GM12878 (cell line): ENCODE measurements around the gene DACH1. TPM values are rescaled to one million over a fixed set of nuclear protein-coding genes. Genes with fewer than 3 reads are reported as not detected.

Source experiments
- ATAC-seq: fragments of 200-7000 bp; cut with Tn5 transposase; 3 replicates; pipeline ENCODE4 v1.9.1; 2020; ENCODE audit warnings: mild to moderate bottlenecking, moderate library complexity
- BruUV-seq: library from RNA; stranded (reverse); fragments of 400-500 nt; replicated peaks from 2 replicates; lab custom pipeline; 2021; lab: Mats Ljungman, UMichigan
- CTCF ChIA-PET: fragments of 300-600 bp; sonication (Branson Sonifier 250); formaldehyde crosslinking; extraction: SDS; loops from one replicate; lab custom pipeline; 2021; ENCODE audit warnings: inconsistent platforms; lab: Yijun Ruan, JAX
- POLR2A ChIA-PET: fragments of 350-600 bp; formaldehyde crosslinking; extraction: SDS; loops from one replicate; lab custom pipeline; 2021; ENCODE audit warnings: inconsistent platforms; lab: Charles Lee
- RAD21 ChIA-PET: fragments of 300-600 bp; sonication (Branson Sonifier 250); formaldehyde crosslinking; loops from one replicate; lab custom pipeline; 2023; ENCODE audit warnings: antibody characterized with exemption; ENCODE audit not compliant: unreplicated experiment; lab: Charles Lee
- SMC1A ChIA-PET: fragments of 300-600 bp; sonication (Branson Sonifier 250); formaldehyde crosslinking; loops from one replicate; lab custom pipeline; 2023; ENCODE audit not compliant: unreplicated experiment, uncharacterized antibody; lab: Charles Lee
- DNase-seq: peaks from one replicate; pipeline ENCODE4 v3.0.0-alpha.2; 2011; ENCODE audit warnings: low read depth, low spot score
- FAIRE-seq: peaks from 3 replicates; lab custom pipeline; 2011; peaks lifted over from hg19 to GRCh38; lab: Jason Lieb, UNC
- H2AFZ ChIP-seq: 2 replicates; pipeline ENCODE4 v1.6.0; 2011; ENCODE audit warnings: low read depth, low read length, control low read depth; ENCODE audit not compliant: control insufficient read depth
- H3K27ac ChIP-seq: 2 replicates; pipeline ENCODE4 v1.5.1; 2011; ENCODE audit warnings: control low read depth; ENCODE audit not compliant: control insufficient read depth, insufficient read depth
- H3K27me3 ChIP-seq, 2 experiments: replicated peaks in 1 of 2; 2 replicates each; pipeline versions ENCODE4 v1.6.0 to v1.6.1; 2011; ENCODE audit warnings: low read length in 1 of 2; ENCODE audit not compliant: control insufficient read depth in 2 of 2, insufficient read depth in 2 of 2
- H3K36me3 ChIP-seq, 2 experiments: 2 replicates each; pipeline ENCODE4 v1.5.1; 2011; ENCODE audit warnings: low read length in 1 of 2; ENCODE audit not compliant: control insufficient read depth in 2 of 2, insufficient read depth in 2 of 2
- H3K4me1 ChIP-seq: 2 replicates; pipeline ENCODE4 v1.6.1; 2011; ENCODE audit warnings: mild to moderate bottlenecking, low read length, moderate library complexity, mixed read lengths; ENCODE audit not compliant: control insufficient read depth, insufficient read depth
- H3K4me2 ChIP-seq: 2 replicates; pipeline ENCODE4 v1.6.0; 2011; ENCODE audit warnings: control low read depth; ENCODE audit not compliant: control insufficient read depth, insufficient read depth
- H3K4me3 ChIP-seq: fragments of 200-600 bp; sonication (generic); 2 replicates; pipeline ENCODE4 v1.5.1; 2016
- H3K79me2 ChIP-seq: 2 replicates; pipeline ENCODE4 v1.6.0; 2011; ENCODE audit warnings: low read length; ENCODE audit not compliant: control insufficient read depth, insufficient read depth
- H3K9ac ChIP-seq: 2 replicates; pipeline ENCODE4 v1.8.0; 2011; ENCODE audit warnings: low read length, control low read depth, mixed read lengths; ENCODE audit not compliant: control insufficient read depth, insufficient read depth
- H3K9me3 ChIP-seq: replicated peaks from 3 replicates; pipeline ENCODE4 v1.5.1; 2011; ENCODE audit warnings: mild to moderate bottlenecking, low read length; ENCODE audit not compliant: control insufficient read depth, insufficient read depth
- H4K20me1 ChIP-seq: 2 replicates; pipeline ENCODE4 v1.6.0; 2011; ENCODE audit not compliant: control insufficient read depth, insufficient read depth
- ATF3 ChIP-seq: IDR thresholded peaks from 2 replicates; pipeline ENCODE4 v1.6.1; 2011; ENCODE audit warnings: low read depth, mild to moderate bottlenecking, low read length, moderate library complexity, borderline replicate concordance; ENCODE audit errors: extremely low read depth
- BCL11A ChIP-seq: IDR thresholded peaks from 2 replicates; pipeline ENCODE4 v1.6.1; 2011; ENCODE audit warnings: low read depth, low read length
- CBFB ChIP-seq: IDR thresholded peaks from 2 replicates; pipeline ENCODE4 v1.6.1; 2016; ENCODE audit warnings: antibody characterized with exemption, low read depth
- CEBPB ChIP-seq, 2 experiments: fragments of 150-350 bp in 1 of 2; IDR thresholded peaks; 2 replicates each; pipeline ENCODE4 v1.6.1; 2012 to 2014; ENCODE audit warnings: low read depth in 2 of 2, low read length in 2 of 2, borderline replicate concordance in 1 of 2, inconsistent platforms in 1 of 2
- CEBPZ ChIP-seq: fragments of 150-350 bp; IDR thresholded peaks from 2 replicates; pipeline ENCODE4 v1.6.1; 2016; ENCODE audit warnings: low read depth, low read length
- HDAC6 ChIP-seq: fragments of 200-600 bp; sonication (generic); IDR thresholded peaks from one replicate; pipeline ENCODE4 v1.8.0; 2017; ENCODE audit warnings: antibody characterized with exemption; ENCODE audit not compliant: unreplicated experiment
- IRF4 ChIP-seq: IDR thresholded peaks from 2 replicates; pipeline ENCODE4 v1.6.1; 2011; ENCODE audit warnings: low read depth, low read length
- LARP7 ChIP-seq: fragments of 450-650 bp; IDR thresholded peaks from 2 replicates; pipeline ENCODE4 v1.6.1; 2017; ENCODE audit warnings: mild to moderate bottlenecking
- MYB ChIP-seq: fragments of 150-350 bp; IDR thresholded peaks from 2 replicates; pipeline ENCODE4 v1.6.1; 2014; ENCODE audit warnings: mild to moderate bottlenecking, low read depth, low read length, borderline replicate concordance
- NRF1 ChIP-seq: conservative IDR thresholded peaks from 2 replicates; pipeline ENCODE4 v1.6.1; 2011; ENCODE audit warnings: mild to moderate bottlenecking, low read depth, low read length, improper control_type of control experiment
- POU2F2 ChIP-seq: IDR thresholded peaks from 3 replicates; pipeline ENCODE4 v1.6.1; 2011; ENCODE audit warnings: low read depth, mild to moderate bottlenecking, low read length, borderline replicate concordance
- SIN3A ChIP-seq: IDR thresholded peaks from 2 replicates; pipeline ENCODE4 v1.6.1; 2012; ENCODE audit warnings: low read depth, low read length, improper control_type of control experiment
- SREBF1 ChIP-seq: IDR thresholded peaks from 2 replicates; pipeline ENCODE4 v1.6.1; 2012; ENCODE audit warnings: mild to moderate bottlenecking, low read length
- SREBF2 ChIP-seq: IDR thresholded peaks from 2 replicates; pipeline ENCODE4 v1.6.1; 2012; ENCODE audit warnings: mild to moderate bottlenecking, low read length
- SUZ12 ChIP-seq: fragments of 200-600 bp; sonication (generic); IDR thresholded peaks from one replicate; pipeline ENCODE4 v1.6.1; 2018; ENCODE audit warnings: antibody characterized with exemption, mild to moderate bottlenecking; ENCODE audit not compliant: unreplicated experiment
- TBL1XR1 ChIP-seq: IDR thresholded peaks from 2 replicates; pipeline ENCODE4 v1.6.1; 2012; ENCODE audit warnings: low read depth, low read length, improper control_type of control experiment
- TCF12 ChIP-seq: IDR thresholded peaks from 2 replicates; pipeline ENCODE4 v1.6.1; 2011; ENCODE audit warnings: low read depth, mild to moderate bottlenecking, low read length
- ZNF207 ChIP-seq: fragments of 450-650 bp; IDR thresholded peaks from 2 replicates; pipeline ENCODE4 v1.6.1; 2014; ENCODE audit warnings: antibody characterized with exemption, mild to moderate bottlenecking, borderline replicate concordance
- ZNF274 ChIP-seq: IDR thresholded peaks from one replicate; pipeline ENCODE4 v1.8.0; 2011; ENCODE audit not compliant: insufficient read length, insufficient read depth
- WGBS: methylation state at CpG from one replicate; pipeline ENCODE4 v1.1.6; 2016; ENCODE audit warnings: low lambda C conversion rate; ENCODE audit not compliant: insufficient replicate concordance, insufficient coverage; ENCODE audit errors: missing lambda C conversion rate; 5-methylcytosine and 5-hydroxymethylcytosine counted together
- in situ Hi-C: fragments of 300-500 bp; cut with MboI; formaldehyde crosslinking; loops from 9 replicates; pipeline ENCODE4 v1.14.3; 2018; ENCODE audit warnings: mixed read lengths
- intact Hi-C: fragments of 100-400 bp; cut with micrococcal nuclease; formaldehyde crosslinking; loops from one replicate; pipeline ENCODE4 v1.14.2; 2022; ENCODE audit not compliant: unreplicated experiment
- polyA plus RNA-seq, 11 experiments: library from polyadenylated mRNA; depleted of rRNA in 4 of 11; unstranded in 6 of 11; stranded (reverse) in 5 of 11; fragments of >200 nt; fragmentation: Nextera tagmentation in 4 of 11; fragmentation: Illumina TruSeq in 1 of 11; extraction: Ambion mirVana in 4 of 11; extraction: Trizol in 1 of 11; gene quantifications; 1 replicate in 1 of 11; 2 replicates in 10 of 11; pipeline versions ENCODE4 v1.2.1 to v1.2.3, GENCODE V29; 2011 to 2016; ENCODE audit warnings: inconsistent platforms in 2 of 11, missing spikeins in 2 of 11, low read depth in 1 of 11
- total RNA-seq, 4 experiments: library from RNA; depleted of rRNA in 3 of 4; stranded (reverse); fragments of >200 nt in 3 of 4; fragmentation: Illumina TruSeq in 1 of 4; extraction: Trizol in 1 of 4; gene quantifications; 2 replicates each; pipeline versions ENCODE4 v1.2.1 to v1.2.3, GENCODE V29; 2013 to 2021

DACH1 gene
- total and polyA plus RNA-seq, 10 of the 15 experiments (the other 5 are each of a cell fraction or from before 2014, with no cell fraction given) = 0.05 TPM; not detected in 9

GRCh38 chr13:71912524-71912923, 45.5 kb upstream of the DACH1 start:
- Histone ChIP-seq H3K4me2 (no peak overlapping the region), H3K27ac (no peak overlapping the region), H4K20me1 (no peaks in the 10 kb centered on the region), H3K9me3 (no peaks in the 10 kb centered on the region), H3K4me1 (no peaks in the 10 kb centered on the region), H3K36me3 (no peaks in the 10 kb centered on the region), H3K79me2 (no peaks in the 10 kb centered on the region), H3K4me3 (no peak overlapping the region), H2AFZ (no peak overlapping the region), H3K27me3 (no peaks in the 10 kb centered on the region), H3K9ac (no peak overlapping the region)
- in situ Hi-C loops (no loop called here), intact Hi-C loops (no loop called here)
- ChIA-PET RAD21 (no interaction called here), CTCF (no interaction called here), SMC1A (no interaction called here), POLR2A (no interaction called here)
- no TSS peak for BruUV-seq
- ATAC-seq (no peak), DNase-seq (no peak), FAIRE-seq (no peak)
- TF ChIP-seq POU2F2 (no peak), SREBF1 (no peak), NRF1 (no peak), MYB (no peak), SIN3A (no peak), LARP7 (no peak), TCF12 (no peak), IRF4 (no peak), ZNF274 (no peak), BCL11A (no peak), HDAC6 (no peak)

- H3K4me1 ChIP-seq = no peaks in the 10 kb centered on the region
- ATAC-seq = no peak
- RAD21 ChIA-PET = no interaction called here
- H3K9me3 ChIP-seq = no peaks in the 10 kb centered on the region
- in situ Hi-C loops (no loop called here), intact Hi-C loops (no loop called here)
- H4K20me1 ChIP-seq = no peaks in the 10 kb centered on the region
- no peak overlapping the region for H3K9ac ChIP-seq
- H3K36me3 ChIP-seq = no peaks in the 10 kb centered on the region
- DNase-seq = no peak
- SMC1A ChIA-PET = no interaction called here
- BruUV-seq = no TSS peak
- no peak overlapping the region for H3K27ac ChIP-seq
- H3K27me3 ChIP-seq = no peaks in the 10 kb centered on the region
- 53% methylated on average over 1 of the region's 1 CpG for WGBS
- CTCF ChIA-PET = no interaction called here
- H2AFZ ChIP-seq = no peak overlapping the region
- FAIRE-seq = no peak
- H3K4me2 ChIP-seq = no peak overlapping the region
- POLR2A ChIA-PET = no interaction called here
- H3K79me2 ChIP-seq = no peaks in the 10 kb centered on the region
- H3K4me3 ChIP-seq = no peak overlapping the region
- TF ChIP-seq TBL1XR1 (no peak), SIN3A (no peak), CBFB (no peak), ATF3 (no peak), SREBF2 (no peak), ZNF207 (no peak), SUZ12 (no peak), CEBPB (IDR thresholded peaks at IDR 0.05; ENCODE audit: borderline replicate concordance in 1 of 2, low read depth in 2 of 2, low read length in 2 of 2) (no peak), CEBPZ (no peak)
These were observed 39.4 kb upstream of the DACH1 start for GRCh38 chr13:71906448-71906847.
